Measurements from ENCODE around the gene TPSB2.
"Not testable (repeated sequence)": the region's sequence is repeated elsewhere in the genome, so short reads cannot be mapped to it uniquely, and the experiment has no call there.

DNA sequence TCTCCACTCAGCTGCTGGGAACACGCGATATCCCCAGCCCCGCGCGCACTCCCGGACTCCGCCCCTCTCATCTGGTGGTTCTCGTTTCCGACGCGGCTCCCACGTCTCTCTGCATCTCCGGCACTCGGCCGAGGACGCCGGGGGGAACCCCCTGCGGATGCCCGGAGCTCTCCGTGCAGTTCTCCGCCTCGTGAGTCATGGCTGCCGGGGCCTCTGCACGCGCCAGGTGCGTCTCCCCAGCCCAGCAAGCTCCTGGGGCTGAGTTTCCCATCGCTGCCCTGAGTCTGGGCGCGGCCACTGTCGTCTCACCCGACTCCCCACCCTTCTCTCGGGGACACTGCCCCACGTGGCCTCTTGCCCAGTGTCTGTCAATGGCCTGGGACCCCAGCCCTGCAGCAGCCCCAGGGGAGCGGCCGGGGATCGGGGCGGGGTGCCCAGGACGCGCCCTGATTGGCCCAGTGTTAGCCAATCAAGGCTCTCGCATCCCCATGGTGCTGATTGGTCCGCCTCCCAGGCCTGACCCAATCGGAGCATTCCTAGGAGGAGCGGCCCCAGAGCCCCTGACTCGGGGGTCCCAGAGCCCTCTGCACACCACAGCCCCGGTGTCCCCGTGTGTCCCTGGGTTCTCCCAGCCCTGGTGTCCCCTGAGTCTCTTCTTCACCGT lies 23.8 kb upstream of the TPSB2 start:
- TF ChIP-seq, protein P1, sequence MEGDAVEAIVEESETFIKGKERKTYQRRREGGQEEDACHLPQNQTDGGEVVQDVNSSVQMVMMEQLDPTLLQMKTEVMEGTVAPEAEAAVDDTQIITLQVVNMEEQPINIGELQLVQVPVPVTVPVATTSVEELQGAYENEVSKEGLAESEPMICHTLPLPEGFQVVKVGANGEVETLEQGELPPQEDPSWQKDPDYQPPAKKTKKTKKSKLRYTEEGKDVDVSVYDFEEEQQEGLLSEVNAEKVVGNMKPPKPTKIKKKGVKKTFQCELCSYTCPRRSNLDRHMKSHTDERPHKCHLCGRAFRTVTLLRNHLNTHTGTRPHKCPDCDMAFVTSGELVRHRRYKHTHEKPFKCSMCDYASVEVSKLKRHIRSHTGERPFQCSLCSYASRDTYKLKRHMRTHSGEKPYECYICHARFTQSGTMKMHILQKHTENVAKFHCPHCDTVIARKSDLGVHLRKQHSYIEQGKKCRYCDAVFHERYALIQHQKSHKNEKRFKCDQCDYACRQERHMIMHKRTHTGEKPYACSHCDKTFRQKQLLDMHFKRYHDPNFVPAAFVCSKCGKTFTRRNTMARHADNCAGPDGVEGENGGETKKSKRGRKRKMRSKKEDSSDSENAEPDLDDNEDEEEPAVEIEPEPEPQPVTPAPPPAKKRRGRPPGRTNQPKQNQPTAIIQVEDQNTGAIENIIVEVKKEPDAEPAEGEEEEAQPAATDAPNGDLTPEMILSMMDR (IDR thresholded peaks at IDR 0.05): not testable (repeated sequence)
- not testable (repeated sequence) for TF ChIP-seq POLR2A (IDR thresholded peaks at IDR 0.05)
